IMR-90 (cell line): Measurements from ENCODE around the gene C2orf74. TPM values are rescaled to one million over a fixed set of nuclear protein-coding genes. Genes with fewer than 3 reads are reported as not detected.

Source experiments
- ATAC-seq: fragments of 200-7000 bp; cut with Tn5 transposase; 2 replicates; pipeline ENCODE4 v1.9.1; 2020; ENCODE audit warnings: low read depth, mild to moderate bottlenecking, moderate library complexity
- BruUV-seq: library from RNA; stranded (reverse); fragments of 400-500 nt; replicated peaks from 2 replicates; lab custom pipeline; 2021; lab: Mats Ljungman, UMichigan
- CTCF ChIA-PET: fragments of 300-600 bp; formaldehyde crosslinking; extraction: SDS; loops from one replicate; lab custom pipeline; 2021; ENCODE audit warnings: antibody characterized with exemption; lab: Yijun Ruan, JAX
- POLR2A ChIA-PET: fragments of 300-600 bp; sonication (Branson Sonifier 250); formaldehyde crosslinking; loops from one replicate; lab custom pipeline; 2022; ENCODE audit warnings: antibody characterized with exemption; ENCODE audit not compliant: unreplicated experiment; lab: Charles Lee
- DNase-seq: peaks from one replicate; pipeline ENCODE4 v3.0.0; 2013
- H2AFZ ChIP-seq: replicated peaks from 2 replicates; pipeline ENCODE3; 2013; ENCODE audit warnings: low read length, mild to moderate bottlenecking; ENCODE audit not compliant: poor library complexity
- H2AK5ac ChIP-seq: 2 replicates; pipeline ENCODE4 v1.6.1; 2013; ENCODE audit warnings: low read depth, low read length, inconsistent platforms
- H2AK9ac ChIP-seq: replicated peaks from 2 replicates; pipeline ENCODE3; 2013; ENCODE audit warnings: mild to moderate bottlenecking, low read depth, low read length, moderate library complexity; ENCODE audit not compliant: poor library complexity
- H2BK120ac ChIP-seq: 2 replicates; pipeline ENCODE4 v1.6.1; 2013; ENCODE audit warnings: low read depth, low read length, inconsistent platforms
- H2BK15ac ChIP-seq: 3 replicates; pipeline ENCODE4 v1.6.1; 2013; ENCODE audit warnings: low read depth, low read length, inconsistent platforms
- H2BK20ac ChIP-seq: 2 replicates; pipeline ENCODE4 v1.6.1; 2013; ENCODE audit warnings: low read depth, mild to moderate bottlenecking, inconsistent platforms, low read length, moderate library complexity
- H2BK5ac ChIP-seq: 2 replicates; pipeline ENCODE4 v1.6.1; 2013; ENCODE audit warnings: mild to moderate bottlenecking, low read depth, low read length, inconsistent platforms; ENCODE audit not compliant: poor library complexity, severe bottlenecking
- H3K14ac ChIP-seq: replicated peaks from 2 replicates; pipeline ENCODE4 v1.6.1; 2013; ENCODE audit warnings: low read depth, low read length, inconsistent platforms
- H3K18ac ChIP-seq: 2 replicates; pipeline ENCODE4 v1.6.1; 2013; ENCODE audit warnings: low read depth, low read length, control low read depth
- H3K23ac ChIP-seq: 2 replicates; pipeline ENCODE4 v1.6.1; 2013; ENCODE audit warnings: low read depth, low read length, inconsistent platforms
- H3K27ac ChIP-seq: 2 replicates; pipeline ENCODE4 v1.5.1; 2013; ENCODE audit warnings: mild to moderate bottlenecking, control low read depth, low read length; ENCODE audit not compliant: insufficient read depth
- H3K27me3 ChIP-seq: 2 replicates; pipeline ENCODE4 v1.6.1; 2013; ENCODE audit warnings: low read length; ENCODE audit not compliant: control insufficient read depth, insufficient read depth
- H3K36me3 ChIP-seq: 2 replicates; pipeline ENCODE4 v1.6.1; 2013; ENCODE audit warnings: low read length, mixed read lengths; ENCODE audit not compliant: control insufficient read depth, insufficient read depth
- H3K4ac ChIP-seq: 2 replicates; pipeline ENCODE4 v1.6.1; 2013; ENCODE audit warnings: low read depth, low read length, inconsistent platforms
- H3K4me1 ChIP-seq: 2 replicates; pipeline ENCODE4 v1.6.1; 2013; ENCODE audit warnings: low read length, mixed read lengths; ENCODE audit not compliant: control insufficient read depth, insufficient read depth
- H3K4me2 ChIP-seq: 2 replicates; pipeline ENCODE4 v1.6.1; 2013; ENCODE audit warnings: low read depth, mild to moderate bottlenecking, control low read depth, low read length, moderate library complexity
- H3K4me3 ChIP-seq: 2 replicates; pipeline ENCODE4 v1.5.1; 2013; ENCODE audit warnings: low read depth, mild to moderate bottlenecking, control low read depth, low read length, moderate library complexity; ENCODE audit not compliant: insufficient read depth
- H3K56ac ChIP-seq: 2 replicates; pipeline ENCODE4 v1.6.1; 2013; ENCODE audit warnings: low read length, inconsistent platforms; ENCODE audit not compliant: insufficient read depth; ENCODE audit errors: extremely low read depth
- H3K79me1 ChIP-seq, 2 experiments: 2 replicates each; pipeline ENCODE4 v1.6.1; 2013; ENCODE audit warnings: low read length in 2 of 2, inconsistent platforms in 1 of 2, low read depth in 1 of 2
- H3K9ac ChIP-seq: 2 replicates; pipeline ENCODE4 v1.6.1; 2013; ENCODE audit warnings: low read depth, low read length, control low read depth
- H3K9me1 ChIP-seq: 2 replicates; pipeline ENCODE4 v1.6.1; 2013; ENCODE audit warnings: low read length, inconsistent platforms; ENCODE audit not compliant: insufficient read depth
- H3K9me3 ChIP-seq: 2 replicates; pipeline ENCODE4 v1.6.1; 2013; ENCODE audit warnings: low read length; ENCODE audit not compliant: control insufficient read depth, insufficient read depth
- H4K20me1 ChIP-seq: 2 replicates; pipeline ENCODE4 v1.6.1; 2013; ENCODE audit warnings: low read length, inconsistent platforms; ENCODE audit not compliant: insufficient read depth
- H4K5ac ChIP-seq: 2 replicates; pipeline ENCODE4 v1.6.1; 2013; ENCODE audit warnings: mild to moderate bottlenecking, low read depth, low read length, control low read depth
- H4K8ac ChIP-seq, 2 experiments: 2 replicates each; pipeline ENCODE4 v1.6.1; 2013; ENCODE audit warnings: low read depth in 2 of 2, low read length in 2 of 2, control low read depth in 1 of 2, inconsistent platforms in 1 of 2
- H4K91ac ChIP-seq: 2 replicates; pipeline ENCODE4 v1.6.1; 2013; ENCODE audit warnings: low read depth, low read length, inconsistent platforms; ENCODE audit not compliant: insufficient read depth
- MAZ ChIP-seq: IDR thresholded peaks from 2 replicates; pipeline ENCODE4 v1.6.1; 2012; ENCODE audit warnings: low read depth, mild to moderate bottlenecking, low read length, improper control_type of control experiment, moderate library complexity, borderline replicate concordance
- USF2 ChIP-seq: fragments of 150-350 bp; IDR thresholded peaks from 2 replicates; pipeline ENCODE4 v1.6.1; 2017; ENCODE audit warnings: mild to moderate bottlenecking, antibody characterized with exemption, low read length, low read depth
- WGBS, 2 experiments: methylation state at CpG; one replicate each; pipeline versions ENCODE4 v1.1.5 to v1.1.7; 2013; ENCODE audit warnings: missing lambda C conversion rate in 2 of 2; ENCODE audit not compliant: insufficient read length in 1 of 2; ENCODE audit errors: extremely low coverage in 2 of 2; 5-methylcytosine and 5-hydroxymethylcytosine counted together
- dilution Hi-C: fragments of 300-500 bp; cut with HindIII; formaldehyde crosslinking; loops from one replicate; pipeline ENCODE4 v1.14.3; 2018; ENCODE audit warnings: low sequenced_read_pairs; ENCODE audit not compliant: unreplicated experiment
- in situ Hi-C: fragments of 300-500 bp; cut with MboI; formaldehyde crosslinking; loops from 3 replicates; pipeline ENCODE4 v1.14.3; 2019; ENCODE audit warnings: low sequenced_read_pairs, inconsistent platforms, mixed read lengths
- intact Hi-C: fragments of 100-400 bp; cut with micrococcal nuclease; formaldehyde crosslinking; loops from 2 replicates; pipeline ENCODE4 v1.10.0; 2022
- polyA plus RNA-seq, 3 experiments: library from polyadenylated mRNA; depleted of rRNA; stranded (reverse); fragments of >200 nt; gene quantifications; 2 replicates each; pipeline ENCODE4 v1.2.3, GENCODE V29; 2012; ENCODE audit warnings: low replicate concordance in 1 of 3
- total RNA-seq: library from RNA; depleted of rRNA; stranded (reverse); fragments of >200 nt; gene quantifications from 2 replicates; pipeline ENCODE4 v1.2.3, GENCODE V29; 2012; rRNA removed

C2orf74 gene
- total and polyA plus RNA-seq, 2 of the 4 experiments (the other 2 are of a cell fraction) = 8.4 to 21.9 TPM

- Histone ChIP-seq H3K14ac (no peak overlapping the region), H4K5ac (no peak overlapping the region), H2BK15ac (no peak overlapping the region), H2AK9ac (peak overlapping the region; percentile 45), H3K4me1 (peaks cover 6% of the 10 kb centered on the region), H3K9ac (no peak overlapping the region), H3K4ac (no peak overlapping the region), H4K8ac (no peak overlapping the region), H2BK5ac (no peak overlapping the region), H3K56ac (no peak overlapping the region), H3K36me3 (peaks cover 18% of the 10 kb centered on the region), H3K9me3 (no peaks in the 10 kb centered on the region), H3K18ac (no peak overlapping the region), H3K27me3 (no peaks in the 10 kb centered on the region), H3K4me3 (no peak overlapping the region), H3K27ac (no peak overlapping the region), H4K91ac (no peak overlapping the region), H3K9me1 (peaks cover 6% of the 10 kb centered on the region), H3K4me2 (no peak overlapping the region), H2AK5ac (no peak overlapping the region), H2BK20ac (no peak overlapping the region), H2AFZ (no peak overlapping the region), H4K20me1 (no peaks in the 10 kb centered on the region), H3K79me1 (peaks cover 5 to 17% of the 10 kb centered on the region in 2 experiments), H2BK120ac (no peak overlapping the region), H3K23ac (no peak overlapping the region)
- BruUV-seq = TSS peak; percentile 71
- no peak for DNase-seq
- 90% methylated on average over 2 of the region's 4 CpGs; no CpG with 5 or more reads in 1 of the 2 experiments for WGBS, 2 experiments
- ChIA-PET POLR2A (no interaction called here), CTCF (interaction anchor here (0.8 to 1.4 kb wide), 2 partner anchors 9 to 682 kb away, joined by 3 to 4 read pairs; no protein-coding TSS in a partner anchor)
- intact Hi-C loops (no loop called here), in situ Hi-C loops (no loop called here), dilution Hi-C loops (no loop called here)
- no peak for ATAC-seq
- TF ChIP-seq USF2 = no peak
- TF ChIP-seq MAZ = no peak
Observed at GRCh38 chr2:61214171-61214570, 52.2 kb downstream of the C2orf74 start.

Other genes starting within 250 kb of the C2orf74 start
- gene PEX13, start 144.5 kb upstream of the C2orf74 start, total RNA-seq = 33.3 and 34.8 TPM in 2 replicates
- gene PEX13, start 144.5 kb upstream of the C2orf74 start, polyA plus RNA-seq (2012; rRNA removed) = 11.4 and 12.1 TPM in 2 replicates
- gene PUS10, start 143.9 kb upstream of the C2orf74 start, total RNA-seq = 5.7 and 7.5 TPM in 2 replicates
- gene PUS10, start 143.9 kb upstream of the C2orf74 start, polyA plus RNA-seq (2012; rRNA removed) = 3.4 and 4.4 TPM in 2 replicates
- gene SANBR, start 96.3 kb upstream of the C2orf74 start, total RNA-seq = 3.8 and 5.8 TPM in 2 replicates
- gene SANBR, start 96.3 kb upstream of the C2orf74 start, polyA plus RNA-seq (2012; rRNA removed) = 2.7 and 3.3 TPM in 2 replicates